Germinal center (tissue), 1 donor: Measurements from ENCODE around the gene NLGN1.

Experiments used
- DNase-seq: peaks from one replicate; pipeline ENCODE4 v3.0.0; 2012; ENCODE audit warnings: mixed read lengths, low spot score

NLGN1 gene

DNA sequence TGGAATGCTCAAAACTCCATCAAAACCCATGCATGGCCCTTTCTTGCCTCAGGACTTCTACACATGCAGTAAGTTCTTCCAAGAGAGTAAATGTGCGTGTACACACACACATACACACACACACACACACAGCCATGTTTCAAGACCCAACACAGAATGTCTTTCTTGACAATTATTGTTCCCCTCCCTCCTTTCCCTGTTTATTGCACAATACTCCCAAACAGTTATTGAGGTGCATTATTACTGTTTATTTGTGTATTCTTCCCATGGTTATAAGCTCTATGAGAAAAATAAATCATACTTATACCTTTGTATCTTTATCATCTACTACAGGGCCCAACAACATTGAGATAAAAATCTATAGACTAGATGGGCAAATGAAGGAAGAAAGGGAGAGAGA, 937.8 kb downstream of the NLGN1 start:
- DNase-seq = no peak

DNA sequence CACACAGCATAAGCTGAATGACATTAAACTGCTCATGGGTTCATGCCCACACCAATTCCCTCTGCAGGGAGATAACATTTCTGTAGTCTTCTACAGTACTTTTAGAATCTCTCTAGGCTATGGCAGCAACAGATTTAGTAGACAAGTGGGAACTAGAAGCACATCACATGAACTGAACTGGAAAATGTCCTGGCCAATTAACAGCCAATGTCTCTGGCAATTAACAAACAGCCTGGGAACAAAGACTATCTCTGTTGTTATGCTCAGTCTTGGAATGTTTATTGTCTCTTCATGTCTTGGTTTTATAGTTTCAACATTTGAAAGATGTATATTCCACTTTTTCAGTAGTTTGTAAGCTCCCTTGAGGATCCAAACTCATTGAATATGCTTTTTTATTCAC, 938.4 kb downstream of the NLGN1 start:
- DNase-seq = no peak
